Uterus (tissue), 2 donors: Measurements from ENCODE around the gene C10orf53.

Experiments
- POLR2A ChIP-seq, 2 donors: fragments of 450-650 bp; IDR thresholded peaks; one replicate each; pipeline ENCODE4 v1.6.1; 2016; ENCODE audit warnings: antibody characterized with exemption in 2 of 2, mild to moderate bottlenecking in 1 of 2, moderate library complexity in 1 of 2
- TF ChIP-seq, protein P1 (sequence below), 4 experiments: fragments of 200-600 bp in 2 of 4; fragments of 450-650 bp in 2 of 4; sonication (generic) in 2 of 4; IDR thresholded peaks; one replicate each; pipeline ENCODE4 v1.5.1; 2016 to 2019; ENCODE audit warnings: antibody characterized with exemption in 4 of 4, mild to moderate bottlenecking in 2 of 4, moderate library complexity in 1 of 4

DNA sequence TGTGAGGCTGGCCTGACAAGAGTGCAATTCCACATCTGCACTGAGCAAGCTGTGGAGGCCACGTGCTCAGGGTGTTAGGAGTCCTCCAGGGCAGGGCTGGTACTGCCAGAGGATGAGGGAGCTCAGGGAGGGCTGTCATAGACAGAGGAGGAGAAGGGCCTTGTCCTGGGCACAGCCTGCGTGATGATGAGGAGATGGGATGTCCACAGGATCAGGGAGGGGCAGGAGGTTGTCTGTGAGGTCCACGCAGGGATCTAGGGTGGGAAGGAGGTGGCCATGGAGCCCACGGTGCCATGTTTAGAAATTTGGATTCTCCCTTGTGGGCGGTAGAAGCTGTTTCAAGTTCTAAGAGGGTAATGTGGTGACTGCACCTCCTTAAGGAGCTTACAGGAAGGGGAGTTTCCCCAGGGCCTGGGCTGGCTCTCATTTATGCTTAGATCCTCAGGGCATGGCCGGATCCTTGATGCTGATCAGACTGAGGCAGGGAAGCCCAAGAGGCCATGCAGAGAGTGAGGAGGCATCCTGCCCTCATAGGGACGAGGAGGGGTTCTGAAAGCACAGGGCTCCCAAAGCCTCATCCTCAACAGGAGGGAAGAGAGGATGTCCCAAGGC is 35.3 kb upstream of the C10orf53 start:
- TF ChIP-seq, protein P1, sequence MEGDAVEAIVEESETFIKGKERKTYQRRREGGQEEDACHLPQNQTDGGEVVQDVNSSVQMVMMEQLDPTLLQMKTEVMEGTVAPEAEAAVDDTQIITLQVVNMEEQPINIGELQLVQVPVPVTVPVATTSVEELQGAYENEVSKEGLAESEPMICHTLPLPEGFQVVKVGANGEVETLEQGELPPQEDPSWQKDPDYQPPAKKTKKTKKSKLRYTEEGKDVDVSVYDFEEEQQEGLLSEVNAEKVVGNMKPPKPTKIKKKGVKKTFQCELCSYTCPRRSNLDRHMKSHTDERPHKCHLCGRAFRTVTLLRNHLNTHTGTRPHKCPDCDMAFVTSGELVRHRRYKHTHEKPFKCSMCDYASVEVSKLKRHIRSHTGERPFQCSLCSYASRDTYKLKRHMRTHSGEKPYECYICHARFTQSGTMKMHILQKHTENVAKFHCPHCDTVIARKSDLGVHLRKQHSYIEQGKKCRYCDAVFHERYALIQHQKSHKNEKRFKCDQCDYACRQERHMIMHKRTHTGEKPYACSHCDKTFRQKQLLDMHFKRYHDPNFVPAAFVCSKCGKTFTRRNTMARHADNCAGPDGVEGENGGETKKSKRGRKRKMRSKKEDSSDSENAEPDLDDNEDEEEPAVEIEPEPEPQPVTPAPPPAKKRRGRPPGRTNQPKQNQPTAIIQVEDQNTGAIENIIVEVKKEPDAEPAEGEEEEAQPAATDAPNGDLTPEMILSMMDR (IDR thresholded peaks at IDR 0.05) = no peak
- no peak for TF ChIP-seq POLR2A (IDR thresholded peaks at IDR 0.05)
